ENCODE data around the gene ADAM8.

The ADAM8 gene

GRCh38 chr10:133281084-133281483 lies 4.4 kb upstream of the ADAM8 start:
- no peak for DNase-seq

- no peak for DNase-seq
These were observed 3.9 kb upstream of the ADAM8 start for GRCh38 chr10:133280391-133281059.

- DNase-seq, result no peak
These were observed 2.9 kb upstream of the ADAM8 start for GRCh38 chr10:133279326-133280226.

- no peak for DNase-seq
These were observed 2.1 kb upstream of the ADAM8 start for GRCh38 chr10:133278577-133279265.

- no peak for DNase-seq
These were observed 1.4 kb upstream of the ADAM8 start for GRCh38 chr10:133277993-133278576.

- no peak for DNase-seq
These were observed 767 bp upstream of the ADAM8 start for GRCh38 chr10:133277277-133277992.

- DNase-seq, result no peak
These were observed 601 bp downstream of the ADAM8 start for GRCh38 chr10:133276100-133276434.

- no peak for DNase-seq
These were observed 980 bp downstream of the ADAM8 start for GRCh38 chr10:133275684-133276092.

GRCh38 chr10:133274751-133275683 lies 1.7 kb downstream of the ADAM8 start:
- DNase-seq, result no peak

- no peak for DNase-seq
These were observed 3.0 kb downstream of the ADAM8 start for GRCh38 chr10:133273534-133274143.

- no peak for DNase-seq
These were observed 3.7 kb downstream of the ADAM8 start for GRCh38 chr10:133272964-133273420.

GRCh38 chr10:133272301-133272963 lies 4.2 kb downstream of the ADAM8 start:
- DNase-seq, result no peak

GRCh38 chr10:133271521-133272300 lies 5.0 kb downstream of the ADAM8 start:
- no peak for DNase-seq

- DNase-seq, result no peak
These were observed 5.8 kb downstream of the ADAM8 start for GRCh38 chr10:133270773-133271297.

GRCh38 chr10:133270204-133270603 lies 6.5 kb downstream of the ADAM8 start:
- no peak for DNase-seq

GRCh38 chr10:133269367-133269766 lies 7.3 kb downstream of the ADAM8 start:
- DNase-seq, result no peak

GRCh38 chr10:133268532-133268931 lies 8.1 kb downstream of the ADAM8 start:
- DNase-seq, result no peak

- DNase-seq, result no peak
These were observed 8.8 kb downstream of the ADAM8 start for GRCh38 chr10:133267829-133268228.

GRCh38 chr10:133267293-133267692 lies 9.4 kb downstream of the ADAM8 start:
- no peak for DNase-seq
